Activated naive CD4-positive, alpha-beta T cell treated with Interleukin-2 at 50 U/mL for 16 hours (primary cell): ENCODE data around the gene TACC3.

ENCODE experiments used
- DNase-seq: peaks from one replicate; pipeline ENCODE4 v3.0.0-alpha.2; 2020

The TACC3 gene

GRCh38 chr4:1762264-1763010 is 41.1 kb downstream of the TACC3 start:
- no peak for DNase-seq

- DNase-seq: no peak
These were observed 41.8 kb downstream of the TACC3 start for GRCh38 chr4:1763070-1763549.

- no peak for DNase-seq
These were observed 42.3 kb downstream of the TACC3 start for GRCh38 chr4:1763550-1764080.

GRCh38 chr4:1764670-1765069 is 43.3 kb downstream of the TACC3 start:
- DNase-seq: no peak

GRCh38 chr4:1765409-1766072 is 44.2 kb downstream of the TACC3 start:
- DNase-seq: no peak

- no peak for DNase-seq
These were observed 45.1 kb downstream of the TACC3 start for GRCh38 chr4:1766106-1767060.

GRCh38 chr4:1767061-1767769 is 45.9 kb downstream of the TACC3 start:
- DNase-seq: no peak

- peak; percentile 34 for DNase-seq
These were observed 46.5 kb downstream of the TACC3 start for GRCh38 chr4:1767770-1768366.

GRCh38 chr4:1768367-1769034 is 47.2 kb downstream of the TACC3 start:
- no peak for DNase-seq

- no peak for DNase-seq
These were observed 48.4 kb downstream of the TACC3 start for GRCh38 chr4:1769692-1770091.

- no peak for DNase-seq
These were observed 48.9 kb downstream of the TACC3 start for GRCh38 chr4:1770245-1770644.

- DNase-seq: no peak
These were observed 49.5 kb downstream of the TACC3 start for GRCh38 chr4:1770791-1771231.

- DNase-seq: no peak
These were observed 50.4 kb downstream of the TACC3 start for GRCh38 chr4:1771555-1772305.

GRCh38 chr4:1772853-1773538 is 51.7 kb downstream of the TACC3 start:
- no peak for DNase-seq

- DNase-seq: no peak
These were observed 52.4 kb downstream of the TACC3 start for GRCh38 chr4:1773754-1774153.

- no peak for DNase-seq
These were observed 54.6 kb downstream of the TACC3 start for GRCh38 chr4:1775731-1776500.

GRCh38 chr4:1776521-1777161 is 55.3 kb downstream of the TACC3 start:
- no peak for DNase-seq

- no peak for DNase-seq
These were observed 56.7 kb downstream of the TACC3 start for GRCh38 chr4:1777822-1778641.
